HAP-1 (cell line): Measurements from ENCODE around the gene LRRC8B.

Source experiments
- DNase-seq, 2 experiments: peaks; one replicate each; pipeline ENCODE4 v3.0.0-alpha.2; 2016 to 2020; ENCODE audit warnings: low spot score in 2 of 2
- H3K27me3 ChIP-seq: fragments of 250-450 bp; sonication (Bioruptor Pico); 2 replicates; pipeline ENCODE4 v1.5.1; 2020; ENCODE audit warnings: low read depth, mild to moderate bottlenecking, moderate library complexity
- H3K36me3 ChIP-seq: fragments of 250-450 bp; sonication (Bioruptor Pico); replicated peaks from 2 replicates; pipeline ENCODE4 v1.5.1; 2020; ENCODE audit warnings: mild to moderate bottlenecking
- H3K4me1 ChIP-seq: fragments of 250-450 bp; sonication (Bioruptor Pico); 2 replicates; pipeline ENCODE4 v1.5.1; 2020; ENCODE audit warnings: mild to moderate bottlenecking
- H3K4me3 ChIP-seq: fragments of 250-450 bp; sonication (Bioruptor Pico); 2 replicates; pipeline ENCODE4 v1.5.1; 2020; ENCODE audit warnings: mild to moderate bottlenecking, moderate library complexity
- H3K9me3 ChIP-seq: fragments of 250-450 bp; sonication (Bioruptor Pico); 2 replicates; pipeline ENCODE4 v1.5.1; 2020; ENCODE audit warnings: mild to moderate bottlenecking, moderate library complexity
- in situ Hi-C: fragments of 300-500 bp; cut with MboI; formaldehyde crosslinking; loops from 3 replicates; pipeline ENCODE4 v1.14.3; 2020; ENCODE audit warnings: low sequenced_read_pairs, inconsistent platforms, mixed read lengths

Gene LRRC8B

DNA sequence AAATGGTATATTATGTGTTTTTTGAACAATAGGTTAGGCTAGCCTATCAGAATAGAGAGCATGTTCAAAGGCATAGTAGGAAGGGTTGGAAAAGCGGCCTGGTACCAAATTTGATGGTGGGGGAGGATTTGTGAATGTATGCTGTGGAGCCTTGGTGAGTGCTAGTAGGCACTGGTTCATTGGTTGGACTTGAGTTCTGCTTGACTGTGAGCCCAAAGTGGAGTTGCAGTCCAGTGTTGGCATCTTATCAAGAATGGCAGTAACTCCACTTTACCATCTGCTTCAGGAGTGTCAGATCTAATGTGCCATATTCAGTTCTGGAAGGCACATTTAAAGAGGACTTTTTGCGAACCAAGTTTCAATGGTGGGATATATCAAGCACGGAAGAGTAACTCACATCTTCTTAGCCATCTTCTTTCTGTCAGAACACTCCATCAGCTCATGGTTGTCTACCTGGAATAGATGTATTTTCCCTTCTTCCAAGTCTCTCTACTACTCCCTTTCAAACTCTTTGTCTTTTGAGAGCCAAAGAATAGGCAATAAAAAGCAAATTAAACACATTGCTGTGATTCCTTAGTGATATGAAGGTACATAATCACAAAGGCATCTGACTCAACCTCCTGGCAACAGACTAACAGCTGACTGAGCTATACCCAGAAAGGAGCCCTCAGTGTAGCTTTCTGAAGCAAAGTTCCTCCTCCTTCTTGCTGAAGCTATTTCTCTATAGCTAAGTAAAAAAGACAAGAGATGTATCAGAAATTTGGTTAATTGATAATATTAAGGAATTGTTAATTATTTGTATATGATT is 21.7 kb downstream of the LRRC8B start:
- no peak overlapping the region for H3K4me3 ChIP-seq
- DNase-seq, result no peak
- H3K9me3 ChIP-seq, result no peaks in the 10 kb centered on the region
- H3K36me3 ChIP-seq, result no peaks in the 10 kb centered on the region
- peaks cover 11% of the 10 kb centered on the region for H3K4me1 ChIP-seq
- in situ Hi-C loops, result no loop called here
- H3K27me3 ChIP-seq, result no peaks in the 10 kb centered on the region

DNA sequence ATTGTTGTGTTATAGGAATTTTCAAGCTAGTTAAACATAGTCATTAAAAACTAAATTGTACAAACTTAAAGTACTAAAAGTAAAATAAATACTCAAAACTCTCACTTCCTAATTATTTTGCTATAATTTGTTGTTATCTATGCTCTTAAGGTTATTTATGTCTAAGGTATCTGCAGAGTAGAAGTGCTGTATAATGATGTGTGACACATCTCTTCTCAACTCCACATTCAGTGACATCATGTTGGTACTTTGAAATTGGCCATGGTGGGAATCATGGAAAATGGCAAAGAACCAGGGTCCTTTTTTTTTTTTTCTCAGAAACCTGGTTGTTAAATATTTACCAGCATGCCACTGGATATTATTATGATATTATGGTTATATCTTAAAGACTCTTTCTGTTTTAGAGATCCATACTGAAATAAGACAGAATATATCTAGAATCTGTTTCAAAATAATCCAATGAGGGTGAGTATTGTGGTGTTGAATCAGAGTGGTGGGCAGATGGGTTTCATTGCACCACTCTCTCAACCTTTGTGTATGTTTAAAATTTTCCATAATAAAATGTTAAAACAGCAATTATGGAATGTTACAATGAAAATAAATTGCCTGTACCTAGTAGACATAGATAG is 22.4 kb downstream of the LRRC8B start:
- in situ Hi-C loops, result no loop called here
- H3K9me3 ChIP-seq, result no peaks in the 10 kb centered on the region
- no peaks in the 10 kb centered on the region for H3K27me3 ChIP-seq
- H3K4me3 ChIP-seq, result no peak overlapping the region
- H3K4me1 ChIP-seq, result peaks cover 15% of the 10 kb centered on the region
- no peak for DNase-seq
- no peaks in the 10 kb centered on the region for H3K36me3 ChIP-seq

DNA sequence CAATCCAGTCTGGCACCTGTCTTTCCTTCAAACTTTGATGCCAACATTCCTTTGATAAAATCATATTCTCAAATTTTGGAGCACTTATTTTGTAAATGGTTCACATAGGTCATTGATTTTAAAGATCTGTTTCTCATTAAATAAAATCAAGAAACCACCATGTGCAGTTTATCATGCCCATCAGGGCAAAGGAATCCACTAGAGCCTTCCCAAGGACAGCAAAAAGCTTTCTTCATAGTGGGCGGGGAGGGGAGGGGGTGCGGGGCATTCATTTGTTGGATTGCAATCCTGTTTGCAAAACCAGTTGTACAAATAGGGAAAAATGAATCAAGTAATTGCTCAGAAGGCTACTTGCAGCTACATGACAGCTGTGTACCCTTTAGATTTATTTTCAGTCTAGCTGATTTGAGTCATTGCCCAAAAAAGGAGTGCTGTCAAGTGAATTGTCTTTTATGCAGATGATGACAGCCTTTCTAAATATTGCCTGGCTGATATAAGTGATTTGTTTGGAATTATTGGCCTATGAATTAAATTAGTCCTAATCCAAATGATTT is 23.0 kb downstream of the LRRC8B start:
- H3K4me1 ChIP-seq, result peaks cover 21% of the 10 kb centered on the region
- no peaks in the 10 kb centered on the region for H3K27me3 ChIP-seq
- in situ Hi-C loops, result no loop called here
- H3K4me3 ChIP-seq, result no peak overlapping the region
- no peak for DNase-seq
- H3K9me3 ChIP-seq, result no peaks in the 10 kb centered on the region
- H3K36me3 ChIP-seq, result no peaks in the 10 kb centered on the region

DNA sequence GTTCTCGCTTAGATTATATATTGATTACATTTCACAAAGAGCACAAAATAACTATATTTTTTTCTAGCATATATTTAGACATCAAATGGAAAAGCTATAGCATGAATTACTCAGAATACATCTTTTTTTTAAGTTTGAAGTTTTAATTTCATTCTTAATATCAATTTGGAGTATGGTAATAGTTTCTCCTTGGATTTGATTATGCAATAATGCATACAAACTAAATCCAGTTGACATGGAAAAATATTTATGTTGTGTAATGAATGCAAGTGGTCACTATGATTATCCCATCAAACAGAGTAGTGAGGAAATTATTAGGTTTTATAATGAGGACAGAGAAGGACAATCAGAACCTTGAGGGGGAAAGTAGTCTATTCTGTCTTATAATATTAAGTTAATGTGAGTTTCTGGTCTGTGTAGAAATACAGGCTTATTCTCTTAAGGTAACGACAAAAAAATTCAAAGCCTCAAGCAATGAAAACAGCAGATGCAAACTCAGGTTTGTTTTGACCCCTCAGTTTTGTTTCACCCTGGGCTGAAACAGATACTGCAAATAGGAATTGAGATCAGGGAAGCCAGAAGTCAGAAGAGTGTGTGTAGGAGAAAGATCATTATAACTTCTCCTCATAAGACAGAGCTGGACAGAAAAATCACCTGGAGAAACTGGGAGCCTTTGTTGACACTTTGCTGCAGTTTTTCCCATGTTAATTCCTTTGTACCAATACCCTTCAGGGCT is 23.7 kb downstream of the LRRC8B start:
- Histone ChIP-seq H3K4me3 (no peak overlapping the region), H3K36me3 (peaks cover 3% of the 10 kb centered on the region; the same call in 1 of the 2 replicates), H3K9me3 (no peaks in the 10 kb centered on the region), H3K4me1 (peaks cover 28% of the 10 kb centered on the region), H3K27me3 (no peaks in the 10 kb centered on the region)
- in situ Hi-C loops, result no loop called here
- DNase-seq, result no peak

DNA sequence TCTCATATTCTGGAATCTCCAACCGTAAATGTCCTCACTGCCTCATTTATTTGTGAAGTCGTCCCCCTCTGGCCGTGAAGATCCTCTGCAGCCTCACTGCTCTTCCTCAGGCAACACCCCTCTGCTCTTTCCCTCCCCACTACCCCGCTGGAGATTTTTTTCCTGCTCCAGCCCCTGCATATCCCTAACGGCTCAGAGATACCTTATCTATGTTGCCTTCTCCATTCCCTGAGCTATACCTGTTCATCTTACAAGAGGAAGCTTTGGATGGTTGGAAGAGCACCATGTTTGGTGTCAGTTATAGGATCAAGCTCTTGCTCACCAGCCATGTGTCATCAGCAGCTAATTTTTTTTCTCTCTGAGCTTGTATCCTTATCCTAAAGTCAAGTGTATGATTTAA is 26.4 kb downstream of the LRRC8B start:
- Histone ChIP-seq H3K4me3 (no peak overlapping the region), H3K36me3 (peaks cover 3% of the 10 kb centered on the region; the same call in 1 of the 2 replicates), H3K4me1 (peaks cover 32% of the 10 kb centered on the region), H3K27me3 (no peaks in the 10 kb centered on the region), H3K9me3 (no peaks in the 10 kb centered on the region)
- no peak for DNase-seq
- in situ Hi-C loops, result no loop called here

DNA sequence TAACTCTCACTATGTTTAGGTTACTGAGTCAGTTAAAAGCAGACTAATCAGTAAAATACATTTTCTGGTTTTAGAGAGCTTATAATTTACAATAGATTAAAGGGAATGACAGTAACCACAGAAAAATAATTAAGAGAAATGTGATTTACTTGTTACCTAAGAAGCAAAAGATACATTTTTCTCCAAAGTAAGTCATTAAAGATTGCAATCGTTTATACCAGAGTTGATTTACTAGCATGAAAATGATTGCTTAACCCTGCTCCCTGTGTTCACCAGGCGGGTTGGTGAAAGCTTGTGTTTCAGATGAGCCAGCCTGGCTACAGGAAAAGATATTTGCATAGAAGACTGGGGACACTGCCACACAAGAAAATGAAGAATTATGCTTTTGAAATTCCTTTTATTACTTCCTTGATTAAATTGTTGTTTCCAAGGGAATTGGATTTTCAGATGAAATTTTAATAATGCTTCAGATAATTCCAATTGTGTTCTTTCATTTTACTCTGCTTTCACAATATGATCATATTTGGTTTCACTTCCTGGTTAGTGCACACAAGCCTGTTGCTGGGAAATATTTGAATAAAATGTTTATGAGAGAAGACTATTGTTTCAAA is 27.9 kb downstream of the LRRC8B start:
- H3K9me3 ChIP-seq, result no peaks in the 10 kb centered on the region
- peaks cover 3% of the 10 kb centered on the region; the same call in 1 of the 2 replicates for H3K36me3 ChIP-seq
- no peaks in the 10 kb centered on the region for H3K27me3 ChIP-seq
- H3K4me3 ChIP-seq, result no peak overlapping the region
- peaks cover 34% of the 10 kb centered on the region for H3K4me1 ChIP-seq
- in situ Hi-C loops, result no loop called here
- no peak for DNase-seq

DNA sequence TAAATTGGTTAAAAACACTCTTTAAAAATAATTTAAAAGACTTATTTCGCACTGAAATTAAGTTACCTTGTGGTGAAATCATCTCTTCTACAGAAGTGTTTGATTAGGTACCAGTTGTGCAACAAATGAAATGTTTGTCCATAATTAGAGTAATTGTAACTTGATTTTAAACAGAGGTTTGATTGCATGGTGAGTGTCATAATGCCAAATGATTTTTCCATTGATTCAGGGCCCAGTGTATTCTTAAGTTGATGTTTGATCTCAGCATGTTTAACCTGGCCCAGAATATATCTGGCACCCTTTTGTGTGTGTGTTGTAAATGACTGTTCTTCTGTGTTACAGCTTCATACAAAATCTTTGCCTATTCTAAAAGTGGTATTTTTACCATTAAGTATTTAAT is 28.5 kb downstream of the LRRC8B start:
- DNase-seq, result no peak
- Histone ChIP-seq H3K9me3 (no peaks in the 10 kb centered on the region), H3K36me3 (peaks cover 3% of the 10 kb centered on the region; the same call in 1 of the 2 replicates), H3K4me3 (no peak overlapping the region), H3K4me1 (peaks cover 32% of the 10 kb centered on the region), H3K27me3 (no peaks in the 10 kb centered on the region)
- in situ Hi-C loops, result no loop called here

DNA sequence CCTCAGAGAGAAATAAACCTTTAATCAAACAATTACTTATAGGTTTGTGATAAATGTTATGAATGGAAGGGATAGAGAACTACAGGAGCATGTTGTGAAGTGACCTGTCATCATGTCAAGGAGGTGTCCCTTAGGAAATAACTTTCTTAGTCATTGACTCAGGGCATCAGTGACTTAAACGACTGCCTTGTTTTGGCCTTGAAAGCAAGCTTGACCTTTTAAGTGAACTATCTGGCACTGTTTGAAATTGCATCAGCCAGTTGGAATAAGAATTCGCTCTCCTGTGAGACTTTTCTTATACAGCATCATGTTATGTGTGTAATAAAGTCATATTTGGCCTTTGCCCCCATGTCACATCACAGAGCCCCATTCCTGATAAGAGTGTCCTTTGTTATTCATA is 30.9 kb downstream of the LRRC8B start:
- Histone ChIP-seq H3K36me3 (peaks cover 3% of the 10 kb centered on the region), H3K9me3 (no peaks in the 10 kb centered on the region), H3K4me1 (peaks cover 27% of the 10 kb centered on the region), H3K27me3 (no peaks in the 10 kb centered on the region), H3K4me3 (no peak overlapping the region)
- no peak for DNase-seq
- in situ Hi-C loops, result no loop called here

DNA sequence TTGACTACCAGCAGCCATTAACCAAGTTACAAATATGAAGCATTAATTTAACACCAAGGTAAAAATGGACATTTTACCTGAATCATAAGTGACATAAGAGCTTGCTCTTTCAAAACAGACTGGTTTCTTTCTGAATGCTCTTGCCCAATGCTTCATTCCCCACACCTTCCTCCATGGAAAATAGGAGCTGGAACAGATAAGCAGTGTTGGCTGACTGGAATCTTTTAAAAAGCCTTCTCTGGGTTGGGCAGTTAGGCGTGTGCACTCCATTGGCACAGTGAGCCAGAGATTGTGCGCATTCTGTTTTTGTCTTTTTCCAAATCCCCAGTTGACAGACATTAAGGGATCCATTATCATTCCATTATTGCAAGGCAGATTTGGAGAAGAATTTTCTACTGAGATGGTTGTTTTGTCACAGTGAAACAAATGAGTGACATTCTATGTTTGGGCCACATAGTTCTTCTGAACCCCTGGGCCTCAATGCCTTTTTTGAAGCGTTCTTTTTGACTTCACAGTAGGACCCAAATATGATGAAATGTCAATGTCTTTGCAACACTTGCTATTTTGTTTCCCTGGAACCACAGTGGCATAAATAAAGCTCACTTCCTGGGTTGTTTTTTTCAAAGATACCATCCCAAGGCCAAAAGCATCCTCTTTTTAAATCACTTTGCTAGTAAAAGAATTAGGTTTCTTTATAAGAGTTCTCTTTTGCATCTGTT is 32.3 kb downstream of the LRRC8B start:
- no peak for DNase-seq
- in situ Hi-C loops, result no loop called here

DNA sequence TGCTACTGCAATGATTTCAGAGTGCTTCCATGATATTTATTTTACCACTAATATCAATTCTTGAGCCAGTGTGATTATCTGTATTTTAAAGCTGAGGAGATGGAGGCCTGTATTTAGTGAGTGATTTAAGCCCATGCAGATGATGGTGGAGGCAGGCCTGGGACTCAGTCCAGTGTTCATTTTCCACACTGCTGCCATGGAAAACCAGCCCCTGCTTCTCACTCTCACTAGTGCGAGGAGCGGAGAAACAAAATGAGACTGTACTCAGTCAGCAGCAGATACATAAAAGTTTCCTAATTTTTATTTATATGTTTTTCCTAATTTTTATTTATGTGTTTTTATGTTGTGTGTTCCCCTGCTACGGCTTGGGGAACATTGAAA is 32.8 kb downstream of the LRRC8B start:
- Histone ChIP-seq H3K4me3 (no peak overlapping the region), H3K27me3 (no peaks in the 10 kb centered on the region), H3K9me3 (no peaks in the 10 kb centered on the region), H3K36me3 (peaks cover 3% of the 10 kb centered on the region), H3K4me1 (peaks cover 21% of the 10 kb centered on the region)
- in situ Hi-C loops, result no loop called here
- no peak for DNase-seq

More for the DNA sequence above, 32.3 kb downstream of the LRRC8B start:
- Histone ChIP-seq H3K9me3 (no peaks in the 10 kb centered on the region), H3K27me3 (no peaks in the 10 kb centered on the region), H3K4me1 (peaks cover 24% of the 10 kb centered on the region), H3K4me3 (no peak overlapping the region), H3K36me3 (peaks cover 3% of the 10 kb centered on the region)

DNA sequence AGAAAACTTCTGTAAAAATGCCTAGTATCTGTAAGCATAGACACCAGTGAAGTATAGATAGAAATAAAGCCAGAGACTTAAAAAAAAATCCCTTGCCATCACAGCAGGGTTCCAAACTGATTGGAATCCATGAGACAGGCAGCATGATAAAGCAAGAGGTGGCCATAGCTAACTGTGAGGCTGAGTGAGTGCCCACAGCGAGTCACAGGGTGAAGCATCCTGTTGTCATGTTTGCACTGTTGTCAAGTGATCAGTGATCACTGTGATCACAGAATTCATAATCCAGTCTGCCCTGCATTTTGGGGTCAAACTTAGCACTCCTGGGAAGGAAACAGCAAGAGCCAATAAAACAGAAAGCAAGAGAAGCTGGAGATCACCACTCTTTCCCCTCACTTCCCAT is 33.3 kb downstream of the LRRC8B start:
- H3K9me3 ChIP-seq, result no peaks in the 10 kb centered on the region
- H3K27me3 ChIP-seq, result no peaks in the 10 kb centered on the region
- in situ Hi-C loops, result no loop called here
- H3K4me3 ChIP-seq, result no peak overlapping the region
- H3K4me1 ChIP-seq, result peaks cover 16% of the 10 kb centered on the region
- DNase-seq, result no peak
- H3K36me3 ChIP-seq, result no peaks in the 10 kb centered on the region; the same call in none of the 2 replicates

DNA sequence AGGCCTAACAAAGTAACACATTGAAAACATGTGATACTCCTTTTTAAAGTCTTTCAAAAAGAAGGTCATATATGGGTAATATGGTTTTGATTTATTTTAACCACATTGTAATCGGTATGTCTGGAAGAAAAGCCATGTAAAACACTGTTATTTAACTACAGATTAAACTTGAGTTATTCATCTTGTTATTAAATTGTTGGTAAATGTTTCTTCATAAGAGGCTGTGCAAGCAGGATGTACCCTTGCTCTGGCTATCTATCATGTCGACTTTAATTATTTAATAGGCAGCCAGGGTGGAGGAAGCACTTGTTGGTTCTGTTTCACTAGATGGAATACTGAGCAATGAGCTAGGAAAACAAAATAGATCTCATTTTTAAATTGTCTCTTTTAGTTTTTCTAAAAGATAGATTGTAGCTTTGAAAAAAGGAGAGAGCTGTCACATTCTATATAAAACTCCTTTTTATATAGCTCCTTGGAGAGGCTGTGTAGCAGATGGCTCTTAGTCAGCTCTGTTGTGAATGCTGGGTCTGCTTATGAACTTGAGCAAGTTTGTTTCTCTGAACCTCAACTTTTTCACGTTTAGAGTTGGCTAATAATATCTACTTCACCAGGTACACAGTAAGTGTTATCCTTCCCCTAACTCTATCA is 39.5 kb downstream of the LRRC8B start:
- Histone ChIP-seq H3K9me3 (no peaks in the 10 kb centered on the region), H3K27me3 (no peaks in the 10 kb centered on the region), H3K4me1 (peaks cover 47% of the 10 kb centered on the region), H3K4me3 (no peak overlapping the region), H3K36me3 (peaks cover 5% of the 10 kb centered on the region; the same call in 1 of the 2 replicates)
- DNase-seq, result no peak
- in situ Hi-C loops, result no loop called here
